H1 (cell line): Measurements from ENCODE around the gene DSCAM. TPM values are rescaled to one million over a fixed set of nuclear protein-coding genes. Genes with fewer than 3 reads are reported as not detected.
A peak's percentile ranks its signal among the peaks of the same experiment; 100 is the strongest.

Source experiments
- BCL11A ChIP-seq, 2 experiments: IDR thresholded peaks; one replicate each; pipeline ENCODE4 v1.6.1; 2011; ENCODE audit warnings: low read depth in 2 of 2, low read length in 2 of 2, mild to moderate bottlenecking in 2 of 2
- CHD7 ChIP-seq: fragments of 300-600 bp; sonication (generic); IDR thresholded peaks from 2 replicates; pipeline ENCODE4 v1.7.1; 2012; ENCODE audit warnings: low read length, moderate library complexity, mild to moderate bottlenecking, inconsistent platforms; ENCODE audit not compliant: insufficient replicate concordance
- EZH2 ChIP-seq: fragments of 200-600 bp; sonication (generic); IDR thresholded peaks from 2 replicates; pipeline ENCODE4 v1.7.1; 2012; ENCODE audit warnings: low read depth, mild to moderate bottlenecking, moderate library complexity, low read length, inconsistent platforms; ENCODE audit not compliant: severe bottlenecking
- FOSL1 ChIP-seq: IDR thresholded peaks from 2 replicates; pipeline ENCODE4 v1.6.1; 2011; ENCODE audit warnings: mild to moderate bottlenecking, low read depth, low read length, moderate library complexity; ENCODE audit not compliant: insufficient read depth
- NANOG ChIP-seq: IDR thresholded peaks from 2 replicates; pipeline ENCODE4 v1.6.1; 2011; ENCODE audit warnings: low read length, low read depth, mild to moderate bottlenecking, inconsistent platforms; ENCODE audit not compliant: insufficient read depth, poor library complexity, severe bottlenecking
- RAD21 ChIP-seq, 2 experiments: IDR thresholded peaks in 1 of 2; conservative IDR thresholded peaks in 1 of 2; 2 replicates each; pipeline ENCODE4 v1.6.1; 2011; ENCODE audit warnings: low read depth in 2 of 2, low read length in 2 of 2, improper control_type of control experiment in 1 of 2, inconsistent platforms in 1 of 2, mild to moderate bottlenecking in 1 of 2, moderate library complexity in 1 of 2
- SUZ12 ChIP-seq: fragments of 200-600 bp; sonication (generic); IDR thresholded peaks from 2 replicates; pipeline ENCODE4 v1.6.1; 2012; ENCODE audit warnings: mild to moderate bottlenecking, inconsistent platforms, low read length, moderate library complexity, mixed read lengths
- polyA plus RNA-seq, 7 experiments: library from polyadenylated mRNA; depleted of rRNA in 3 of 7; stranded (reverse) in 5 of 7; unstranded in 2 of 7; fragments of >200 nt in 5 of 7; fragments of 200-250 nt in 2 of 7; gene quantifications; 1 replicate in 5 of 7; 2 replicates in 1 of 7; 4 replicates in 1 of 7; pipeline versions ENCODE4 v1.2.1 to v1.2.3, GENCODE V29; 2011 to 2013; ENCODE audit warnings: missing spikeins in 2 of 7, mixed read lengths in 2 of 7
- total RNA-seq: library from RNA; stranded (reverse); fragmentation: NEBNext Ultra II Directional; extraction: Animal tissue kit (Norgen Biotek cat#: 25700); gene quantifications from 2 replicates; pipeline ENCODE4 v1.2.1, GENCODE V29; 2021

Gene DSCAM
- total and polyA plus RNA-seq, 2 of the 8 experiments (the other 6 are each of a cell fraction or from before 2014, with no cell fraction given), result 0.02 to 0.15 TPM

DNA sequence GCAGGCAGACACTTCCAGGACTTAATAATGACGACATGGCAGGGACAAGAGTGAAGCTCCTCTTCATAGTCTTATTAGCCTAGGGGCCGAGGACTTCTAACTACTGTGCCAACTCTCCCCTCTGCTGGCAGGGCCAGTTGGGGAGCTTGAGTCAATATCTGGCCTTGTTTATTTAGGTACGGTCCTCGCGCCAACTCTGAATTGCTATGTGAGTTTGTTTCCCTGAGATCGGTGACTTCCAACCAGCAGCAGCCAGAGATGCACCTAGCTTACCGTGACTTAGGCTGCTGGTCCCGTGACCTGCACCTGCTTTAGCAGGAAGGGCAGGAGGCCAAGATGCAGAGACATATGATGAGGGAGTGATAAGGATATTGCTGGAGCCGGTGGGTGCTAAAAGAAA is 528.6 kb downstream of the DSCAM start (continued):
- TF ChIP-seq CHD7, result no peak
- TF ChIP-seq RAD21 (IDR thresholded peaks at IDR 0.05 in 1 of 2, conservative IDR thresholded peaks at IDR 0.05 in 1 of 2; ENCODE audit: low read depth in 2 of 2, low read length in 2 of 2), result peak in 1 of 2 experiments; percentile 15; a peak in 1 of 4 replicates
- no peak for TF ChIP-seq FOSL1
- TF ChIP-seq NANOG, result no peak
- TF ChIP-seq BCL11A (IDR thresholded peaks at IDR 0.05; ENCODE audit: low read depth in 2 of 2, low read length in 2 of 2), result no peak
- no peak for TF ChIP-seq SUZ12
- TF ChIP-seq EZH2, result no peak
